MCF 10A (cell line): Measurements from ENCODE around the gene LRP1. TPM values are rescaled to one million over a fixed set of nuclear protein-coding genes. Genes with fewer than 3 reads are reported as not detected.

ENCODE experiments used
- BruUV-seq: library from RNA; stranded (reverse); fragments of 400-500 nt; replicated peaks from 2 replicates; lab custom pipeline; 2021; lab: Mats Ljungman, UMichigan
- CTCF ChIA-PET: fragments of 300-600 bp; sonication (Branson Sonifier 250); formaldehyde crosslinking; extraction: SDS; loops from one replicate; lab custom pipeline; 2021; ENCODE audit warnings: antibody characterized with exemption, inconsistent platforms; lab: Yijun Ruan, JAX
- POLR2A ChIA-PET: fragments of 300-600, 350-650 bp; sonication (Branson Sonifier 250); formaldehyde crosslinking; extraction: SDS; loops from one replicate; lab custom pipeline; 2020; ENCODE audit warnings: antibody characterized with exemption, inconsistent platforms; lab: Yijun Ruan, JAX
- DNase-seq: peaks from one replicate; pipeline ENCODE4 v3.0.0-alpha.2; 2018; ENCODE audit not compliant: unreplicated experiment
- H3K27ac Mint-ChIP-seq: one replicate; pipeline ENCODE4 v1.8.0; 2022; ENCODE audit warnings: mild to moderate bottlenecking, low read depth, mixed read lengths; ENCODE audit not compliant: unreplicated experiment
- H3K27me3 Mint-ChIP-seq: one replicate; pipeline ENCODE4 v1.8.0; 2022; ENCODE audit warnings: mixed read lengths; ENCODE audit not compliant: insufficient read depth, unreplicated experiment
- H3K36me3 Mint-ChIP-seq: one replicate; pipeline ENCODE4 v1.8.0; 2022; ENCODE audit warnings: mild to moderate bottlenecking, moderate library complexity, mixed read lengths; ENCODE audit not compliant: insufficient read depth, unreplicated experiment
- H3K4me1 Mint-ChIP-seq: one replicate; pipeline ENCODE4 v1.8.0; 2022; ENCODE audit warnings: mixed read lengths; ENCODE audit not compliant: insufficient read depth, unreplicated experiment
- H3K4me3 Mint-ChIP-seq: one replicate; pipeline ENCODE4 v1.8.0; 2022; ENCODE audit warnings: mild to moderate bottlenecking, moderate library complexity, mixed read lengths; ENCODE audit not compliant: unreplicated experiment
- H3K9me3 Mint-ChIP-seq: one replicate; pipeline ENCODE4 v1.8.0; 2022; ENCODE audit warnings: mixed read lengths; ENCODE audit not compliant: unreplicated experiment
- intact Hi-C: fragments of 100-400 bp; cut with micrococcal nuclease; formaldehyde crosslinking; loops from 2 replicates; pipeline ENCODE4 v1.14.1; 2022
- total RNA-seq: library from RNA; stranded (reverse); gene quantifications from 2 replicates; pipeline ENCODE4 v1.2.3, GENCODE V29; 2022
- TF ChIP-seq, protein P1 (sequence below): fragments of 200-600 bp; IDR thresholded peaks from one replicate; pipeline ENCODE4 v1.8.0; 2022; ENCODE audit warnings: antibody characterized with exemption, mild to moderate bottlenecking; ENCODE audit not compliant: unreplicated experiment

The LRP1 gene
- total RNA-seq, 1 experiment from 2014 or later: 18.9 TPM

DNA sequence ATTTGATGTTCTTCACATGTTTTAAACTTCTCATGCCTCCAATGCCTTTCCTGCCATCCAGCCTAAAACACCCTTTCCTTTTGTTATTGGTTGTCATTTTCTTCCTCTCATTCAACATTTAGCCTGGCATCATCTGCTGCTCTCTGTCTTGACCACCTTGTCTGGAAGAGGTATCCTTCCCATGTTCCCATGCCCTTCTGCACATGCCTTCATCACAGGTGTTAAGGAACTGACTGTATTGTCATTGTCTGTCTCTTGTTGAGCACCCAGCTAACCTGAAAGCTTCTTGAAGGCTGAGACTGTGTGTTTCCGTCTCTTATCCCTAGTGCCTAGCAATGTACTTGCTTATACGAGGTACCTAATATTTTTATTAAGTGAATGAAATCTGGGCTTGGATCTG, 4.5 kb upstream of the LRP1 start:
- intact Hi-C loops: loop anchor here (1.0 kb wide), 2 partner anchors 51 to 59 kb away; no protein-coding TSS in a partner anchor
- POLR2A ChIA-PET: interaction anchor here (0.6 to 6.5 kb wide), 12 partner anchors 11 to 90 kb away, joined by 3 to 111 read pairs (median 6); partner anchors contain the start of genes NAB2 and STAT6

DNA sequence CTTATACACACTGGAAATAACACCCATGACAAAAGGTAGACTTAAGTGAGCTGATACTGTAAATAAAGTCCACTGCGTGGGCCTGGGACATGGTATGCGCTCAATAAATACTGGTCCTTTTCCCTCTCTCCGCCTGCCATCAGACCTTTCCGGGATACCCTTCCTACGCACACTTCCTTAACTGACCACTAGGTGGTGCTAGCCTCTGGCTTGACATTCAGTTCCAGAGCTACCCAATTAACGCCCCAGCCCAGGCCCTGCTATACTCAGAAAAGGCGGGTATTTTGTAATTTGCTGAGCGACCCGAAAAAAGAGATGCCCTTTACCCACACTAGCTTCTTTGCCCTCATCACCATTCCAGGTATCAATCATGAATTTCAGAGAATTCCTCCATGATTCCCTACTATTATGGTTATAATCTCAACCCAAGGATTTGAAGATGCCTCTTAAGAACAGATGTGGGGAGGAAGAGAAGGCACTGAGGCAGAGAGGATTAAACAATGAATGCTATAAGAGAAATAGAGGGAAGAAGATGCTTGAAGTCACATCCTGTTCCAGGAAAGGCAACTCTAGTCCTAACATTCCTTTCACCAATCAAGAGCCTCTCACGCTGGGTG, 3.9 kb upstream of the LRP1 start:
- Mint-ChIP-seq H3K9me3 (no peaks in the 10 kb centered on the region), H3K4me3 (no peak overlapping the region), H3K27ac (no peak overlapping the region), H3K27me3 (no peaks in the 10 kb centered on the region), H3K36me3 (no peaks in the 10 kb centered on the region), H3K4me1 (peaks cover 11% of the 10 kb centered on the region)
- peak; percentile 85 for DNase-seq
- BruUV-seq: no TSS peak
- TF ChIP-seq, protein P1, sequence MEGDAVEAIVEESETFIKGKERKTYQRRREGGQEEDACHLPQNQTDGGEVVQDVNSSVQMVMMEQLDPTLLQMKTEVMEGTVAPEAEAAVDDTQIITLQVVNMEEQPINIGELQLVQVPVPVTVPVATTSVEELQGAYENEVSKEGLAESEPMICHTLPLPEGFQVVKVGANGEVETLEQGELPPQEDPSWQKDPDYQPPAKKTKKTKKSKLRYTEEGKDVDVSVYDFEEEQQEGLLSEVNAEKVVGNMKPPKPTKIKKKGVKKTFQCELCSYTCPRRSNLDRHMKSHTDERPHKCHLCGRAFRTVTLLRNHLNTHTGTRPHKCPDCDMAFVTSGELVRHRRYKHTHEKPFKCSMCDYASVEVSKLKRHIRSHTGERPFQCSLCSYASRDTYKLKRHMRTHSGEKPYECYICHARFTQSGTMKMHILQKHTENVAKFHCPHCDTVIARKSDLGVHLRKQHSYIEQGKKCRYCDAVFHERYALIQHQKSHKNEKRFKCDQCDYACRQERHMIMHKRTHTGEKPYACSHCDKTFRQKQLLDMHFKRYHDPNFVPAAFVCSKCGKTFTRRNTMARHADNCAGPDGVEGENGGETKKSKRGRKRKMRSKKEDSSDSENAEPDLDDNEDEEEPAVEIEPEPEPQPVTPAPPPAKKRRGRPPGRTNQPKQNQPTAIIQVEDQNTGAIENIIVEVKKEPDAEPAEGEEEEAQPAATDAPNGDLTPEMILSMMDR: peak; percentile 90
- ChIA-PET CTCF (interaction anchor here (0.6 to 19.4 kb wide), 36 partner anchors 9 to 980 kb away, joined by 3 to 530 read pairs (median 4); partner anchors contain the start of genes NEMP1, SHMT2 and STAT6), POLR2A (interaction anchor here (0.5 to 6.5 kb wide), 15 partner anchors 10 to 90 kb away, joined by 3 to 111 read pairs (median 5); partner anchors contain the start of genes NAB2 and STAT6)
- intact Hi-C loops: loop anchor here (1.0 kb wide), 2 partner anchors 51 to 59 kb away; no protein-coding TSS in a partner anchor

More for the DNA sequence above, 4.5 kb upstream of the LRP1 start:
- no peak for DNase-seq
- no peaks in the 10 kb centered on the region for H3K9me3 Mint-ChIP-seq
- BruUV-seq: no TSS peak
- CTCF ChIA-PET: interaction anchor here (0.5 to 19.4 kb wide), 31 partner anchors 9 to 370 kb away, joined by 3 to 530 read pairs (median 5); partner anchors contain the start of genes NEMP1 and STAT6
- H3K27ac Mint-ChIP-seq: no peak overlapping the region
- TF ChIP-seq, protein P1: no peak
- no peak overlapping the region for H3K4me3 Mint-ChIP-seq
- H3K27me3 Mint-ChIP-seq: no peaks in the 10 kb centered on the region
- no peaks in the 10 kb centered on the region for H3K36me3 Mint-ChIP-seq
- H3K4me1 Mint-ChIP-seq: peaks cover 17% of the 10 kb centered on the region

DNA sequence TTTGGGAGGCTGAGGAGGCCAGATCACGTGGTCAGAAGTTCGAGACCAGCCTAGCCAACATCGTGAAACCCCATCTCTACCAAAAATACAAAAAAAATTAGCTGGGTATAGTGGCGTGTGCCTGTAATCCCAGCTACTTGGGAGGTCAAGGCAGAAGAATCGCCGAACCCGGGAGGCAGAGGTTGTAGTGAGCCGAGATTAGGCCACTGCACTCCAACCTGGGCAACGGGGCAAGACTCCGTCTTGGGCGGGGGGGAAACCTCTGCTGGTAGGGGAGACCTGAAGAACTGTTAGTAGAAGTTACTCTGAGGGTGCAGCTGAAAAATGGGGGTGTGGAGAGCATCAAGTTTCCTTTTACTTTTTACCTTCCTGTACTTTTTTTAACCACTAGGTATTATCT, 2.2 kb upstream of the LRP1 start:
- H3K9me3 Mint-ChIP-seq: no peaks in the 10 kb centered on the region
- H3K36me3 Mint-ChIP-seq: no peaks in the 10 kb centered on the region
- no peak overlapping the region for H3K27ac Mint-ChIP-seq
- ChIA-PET CTCF (interaction anchor here (0.5 to 19.4 kb wide), 18 partner anchors 8 to 368 kb away, joined by 3 to 530 read pairs (median 5); partner anchors contain the start of genes NEMP1 and STAT6), POLR2A (interaction anchor here (0.8 to 6.5 kb wide), 10 partner anchors 14 to 117 kb away, joined by 3 to 111 read pairs (median 9); partner anchors contain the start of genes NEMP1, SHMT2 and STAT6)
- no peaks in the 10 kb centered on the region for H3K27me3 Mint-ChIP-seq
- H3K4me3 Mint-ChIP-seq: peak overlapping the region; percentile 86
- no TSS peak for BruUV-seq
- TF ChIP-seq, protein P1: no peak
- intact Hi-C loops: no loop called here
- H3K4me1 Mint-ChIP-seq: peaks cover 13% of the 10 kb centered on the region
- no peak for DNase-seq

DNA sequence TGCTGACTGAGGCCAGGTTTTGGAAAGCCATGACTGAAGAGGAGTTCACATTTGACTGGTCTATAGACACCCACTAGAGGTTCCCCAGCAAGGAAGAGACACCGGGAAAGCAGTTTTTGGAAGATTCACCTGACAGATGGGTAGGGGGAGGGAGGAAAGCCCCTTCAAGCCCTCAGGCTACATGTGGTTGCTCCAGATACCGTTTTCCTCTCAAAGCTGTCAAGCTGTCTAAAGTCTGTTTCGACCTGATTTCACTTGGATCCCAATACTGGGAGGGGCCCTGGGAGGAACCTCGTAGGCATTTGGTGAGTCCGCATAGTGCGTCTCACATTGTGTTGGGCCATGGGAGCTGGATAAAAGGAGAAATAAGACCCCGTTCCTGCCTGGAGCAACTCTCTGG, 1.7 kb upstream of the LRP1 start:
- peaks cover 18% of the 10 kb centered on the region for H3K4me1 Mint-ChIP-seq
- ChIA-PET POLR2A (interaction anchor here (0.8 to 6.5 kb wide), 9 partner anchors 15 to 116 kb away, joined by 3 to 111 read pairs (median 24); partner anchors contain the start of genes NAB2 and STAT6), CTCF (interaction anchor here (0.5 to 19.4 kb wide), 12 partner anchors 8 to 368 kb away, joined by 3 to 530 read pairs (median 3); partner anchors contain the start of gene STAT6)
- intact Hi-C loops: no loop called here
- no peak for DNase-seq
- peak overlapping the region; percentile 77 for H3K27ac Mint-ChIP-seq
- no peaks in the 10 kb centered on the region for H3K9me3 Mint-ChIP-seq
- no peaks in the 10 kb centered on the region for H3K36me3 Mint-ChIP-seq
- TF ChIP-seq, protein P1: no peak
- peak overlapping the region; percentile 86 for H3K4me3 Mint-ChIP-seq
- H3K27me3 Mint-ChIP-seq: no peaks in the 10 kb centered on the region
- no TSS peak for BruUV-seq
